H1 (cell line): ENCODE results near the gene COL4A2. TPM values are rescaled to one million over a fixed set of nuclear protein-coding genes. Genes with fewer than 3 reads are reported as not detected.

Experiments
- CTCF ChIA-PET: fragments of 300-600 bp; sonication (Branson Sonifier 250); formaldehyde crosslinking; loops from one replicate; lab custom pipeline; 2021; ENCODE audit not compliant: partially characterized antibody; lab: Charles Lee
- POLR2A ChIA-PET: fragments of 300-600 bp; sonication (Branson Sonifier 250); formaldehyde crosslinking; loops from one replicate; lab custom pipeline; 2021; ENCODE audit warnings: inconsistent platforms; ENCODE audit not compliant: partially characterized antibody; lab: Charles Lee
- DNase-seq, 2 experiments: peaks; one replicate each; pipeline versions ENCODE4 v3.0.0 to v3.0.0-alpha.2; 2010 to 2022; ENCODE audit warnings: low spot score in 2 of 2, low read depth in 1 of 2, mixed read lengths in 1 of 2
- FAIRE-seq: peaks from 2 replicates; lab custom pipeline; 2011; peaks lifted over from hg19 to GRCh38; lab: Jason Lieb, UNC
- H2AFZ ChIP-seq: 2 replicates; pipeline ENCODE4 v1.8.1; 2012; ENCODE audit warnings: low read length, inconsistent platforms
- H2AK5ac ChIP-seq: 2 replicates; pipeline ENCODE4 v1.6.1; 2013; ENCODE audit warnings: low read depth, low read length
- H2BK120ac ChIP-seq: replicated peaks from 2 replicates; pipeline ENCODE3; 2013; ENCODE audit warnings: low read depth, low read length, inconsistent platforms
- H2BK12ac ChIP-seq: 2 replicates; pipeline ENCODE4 v1.6.1; 2013; ENCODE audit warnings: low read depth, low read length
- H2BK15ac ChIP-seq: 2 replicates; pipeline ENCODE4 v1.6.1; 2013; ENCODE audit warnings: low read length
- H2BK20ac ChIP-seq: 2 replicates; pipeline ENCODE4 v1.6.1; 2013; ENCODE audit warnings: low read length
- H2BK5ac ChIP-seq: 2 replicates; pipeline ENCODE4 v1.6.1; 2013; ENCODE audit warnings: low read depth, low read length
- H3K14ac ChIP-seq: 2 replicates; pipeline ENCODE4 v1.6.1; 2013; ENCODE audit warnings: inconsistent platforms; ENCODE audit not compliant: insufficient read length
- H3K18ac ChIP-seq: 2 replicates; pipeline ENCODE4 v1.6.1; 2013; ENCODE audit warnings: low read length; ENCODE audit errors: extremely low read depth
- H3K23ac ChIP-seq: 2 replicates; pipeline ENCODE4 v1.6.1; 2013; ENCODE audit warnings: inconsistent platforms; ENCODE audit not compliant: insufficient read length
- H3K23me2 ChIP-seq: 2 replicates; pipeline ENCODE4 v1.6.1; 2013; ENCODE audit warnings: low read depth, low read length
- H3K27ac ChIP-seq: 2 replicates; pipeline ENCODE4 v1.6.1; 2011; ENCODE audit warnings: low read depth, low read length, inconsistent platforms
- H3K27me3 ChIP-seq, 4 experiments: replicated peaks in 1 of 4; 1 replicate in 1 of 4; 2 replicates in 3 of 4; pipeline versions ENCODE4 v1.6.1 to v1.8.1; 2011 to 2013; ENCODE audit warnings: low read length in 3 of 4, mild to moderate bottlenecking in 3 of 4, inconsistent platforms in 2 of 4, mixed read lengths in 2 of 4, moderate library complexity in 1 of 4; ENCODE audit not compliant: control insufficient read depth in 3 of 4, insufficient read depth in 3 of 4; ENCODE audit errors: extremely low read depth in 1 of 4
- H3K36me3 ChIP-seq, 4 experiments: 2 replicates each; pipeline versions ENCODE4 v1.6.1 to v1.8.1; 2011 to 2013; ENCODE audit warnings: mild to moderate bottlenecking in 4 of 4, low read length in 3 of 4, moderate library complexity in 2 of 4, control low read depth in 1 of 4, inconsistent platforms in 1 of 4; ENCODE audit not compliant: insufficient read depth in 4 of 4, control insufficient read depth in 2 of 4
- H3K4ac ChIP-seq: replicated peaks from 2 replicates; pipeline ENCODE3; 2013; ENCODE audit warnings: low read length, low read depth, mixed read lengths, inconsistent platforms; ENCODE audit not compliant: insufficient read length
- H3K4me1 ChIP-seq, 4 experiments: replicated peaks in 1 of 4; 1 replicate in 1 of 4; 2 replicates in 3 of 4; pipeline versions ENCODE4 v1.6.1 to v1.8.1; 2011 to 2013; ENCODE audit warnings: low read length in 3 of 4, inconsistent platforms in 2 of 4, mixed read lengths in 1 of 4; ENCODE audit not compliant: insufficient read depth in 4 of 4, control insufficient read depth in 3 of 4
- H3K4me2 ChIP-seq, 2 experiments: 2 replicates each; pipeline versions ENCODE4 v1.6.1 to v1.8.1; 2011 to 2013; ENCODE audit warnings: low read depth in 2 of 2, low read length in 2 of 2, control low read depth in 1 of 2, inconsistent platforms in 1 of 2, mild to moderate bottlenecking in 1 of 2; ENCODE audit not compliant: insufficient read depth in 1 of 2
- H3K4me3 ChIP-seq, 4 experiments: fragments of 200-600, 300-600 bp in 1 of 4; sonication (generic), shearing (Covaris generic), sonication (Bioruptor Twin) in 1 of 4; 2 replicates each; pipeline versions ENCODE4 v1.5.1 to v1.8.1; 2011 to 2016; ENCODE audit warnings: low read length in 4 of 4, low read depth in 3 of 4, control low read depth in 2 of 4, inconsistent platforms in 2 of 4, mild to moderate bottlenecking in 2 of 4, mixed read lengths in 1 of 4, moderate library complexity in 1 of 4; ENCODE audit not compliant: insufficient read depth in 2 of 4; ENCODE audit errors: extremely low read depth in 1 of 4
- H3K56ac ChIP-seq: replicated peaks from 2 replicates; pipeline ENCODE3; 2013; ENCODE audit warnings: low read depth, mild to moderate bottlenecking, mixed read lengths, low read length, inconsistent platforms; ENCODE audit not compliant: insufficient read length
- H3K79me1 ChIP-seq: 2 replicates; pipeline ENCODE4 v1.6.1; 2013; ENCODE audit warnings: low read depth, low read length, control low read depth
- H3K79me2 ChIP-seq, 2 experiments: 2 replicates each; pipeline versions ENCODE4 v1.6.1 to v1.8.1; 2012 to 2013; ENCODE audit warnings: low read length in 2 of 2, mild to moderate bottlenecking in 2 of 2, inconsistent platforms in 1 of 2; ENCODE audit not compliant: insufficient read depth in 2 of 2, control insufficient read depth in 1 of 2
- H3K9ac ChIP-seq, 4 experiments: replicated peaks in 1 of 4; 1 replicate in 1 of 4; 2 replicates in 3 of 4; pipeline versions ENCODE4 v1.6.1 to v1.8.1; 2011 to 2013; ENCODE audit warnings: low read depth in 3 of 4, low read length in 3 of 4, control low read depth in 2 of 4, mild to moderate bottlenecking in 2 of 4, moderate library complexity in 2 of 4, inconsistent platforms in 1 of 4; ENCODE audit errors: extremely low read depth in 1 of 4
- H3K9me3 ChIP-seq, 2 experiments: 2 replicates each; pipeline versions ENCODE4 v1.6.1 to v1.8.1; 2012 to 2013; ENCODE audit warnings: mild to moderate bottlenecking in 2 of 2, moderate library complexity in 2 of 2, control low read depth in 1 of 2, inconsistent platforms in 1 of 2, low read depth in 1 of 2, low read length in 1 of 2, mixed read lengths in 1 of 2; ENCODE audit not compliant: insufficient read depth in 2 of 2
- H4K20me1 ChIP-seq, 2 experiments: replicated peaks in 1 of 2; 2 replicates each; pipeline versions ENCODE3 to v1.8.1; 2011 to 2013; ENCODE audit warnings: inconsistent platforms in 2 of 2, low read length in 2 of 2, mild to moderate bottlenecking in 1 of 2; ENCODE audit not compliant: insufficient read depth in 2 of 2, control insufficient read depth in 1 of 2
- H4K5ac ChIP-seq: 2 replicates; pipeline ENCODE4 v1.6.1; 2013; ENCODE audit warnings: low read length, low read depth, mixed read lengths, inconsistent platforms; ENCODE audit not compliant: insufficient read length
- H4K8ac ChIP-seq: 2 replicates; pipeline ENCODE4 v1.8.0; 2013; ENCODE audit warnings: mild to moderate bottlenecking, moderate library complexity, low read length, inconsistent platforms; ENCODE audit not compliant: insufficient read depth; ENCODE audit errors: extremely low read depth
- H4K91ac ChIP-seq: replicated peaks from 2 replicates; pipeline ENCODE3; 2013; ENCODE audit warnings: low read length, mixed read lengths, inconsistent platforms; ENCODE audit not compliant: insufficient read length
- CTBP2 ChIP-seq: IDR thresholded peaks from 2 replicates; pipeline ENCODE4 v1.7.0; 2011; ENCODE audit warnings: borderline replicate concordance, mild to moderate bottlenecking, moderate library complexity, mixed read lengths, low read length; ENCODE audit not compliant: insufficient read depth, insufficient read length
- HDAC6 ChIP-seq: IDR thresholded peaks from one replicate; pipeline ENCODE4 v1.7.1; 2012; ENCODE audit warnings: low read depth, mild to moderate bottlenecking, inconsistent platforms, low read length, moderate library complexity
- JUN ChIP-seq: IDR thresholded peaks from 2 replicates; pipeline ENCODE4 v1.6.1; 2011; ENCODE audit warnings: low read depth, mild to moderate bottlenecking, improper control_type of control experiment, low read length
- KDM1A ChIP-seq: fragments of 200-600, 300-600 bp; sonication (generic); IDR thresholded peaks from 2 replicates; pipeline ENCODE4 v1.7.1; 2016; ENCODE audit warnings: mild to moderate bottlenecking, low read length, borderline replicate concordance
- KDM5A ChIP-seq: fragments of 200-600 bp; IDR thresholded peaks from 2 replicates; pipeline ENCODE4 v1.7.1; 2012; ENCODE audit warnings: mild to moderate bottlenecking, low read length, inconsistent platforms, mixed read lengths
- POLR2A ChIP-seq, 2 experiments: IDR thresholded peaks; 1 replicate in 1 of 2; 2 replicates in 1 of 2; pipeline ENCODE4 v1.6.1; 2011; ENCODE audit warnings: low read depth in 2 of 2, low read length in 2 of 2, mild to moderate bottlenecking in 2 of 2; ENCODE audit errors: control extremely low read depth in 1 of 2
- POLR2AphosphoS5 ChIP-seq: IDR thresholded peaks from 2 replicates; pipeline ENCODE4 v1.6.1; 2011; ENCODE audit warnings: low read depth, low read length
- RNF2 ChIP-seq: fragments of 200-900, 300-1000 bp; sonication (generic); IDR thresholded peaks from 2 replicates; pipeline ENCODE4 v1.7.1; 2016; ENCODE audit warnings: borderline replicate concordance, low read depth, mild to moderate bottlenecking, antibody characterized with exemption, low read length; ENCODE audit not compliant: poor library complexity, severe bottlenecking; ENCODE audit errors: missing control alignments
- RXRA ChIP-seq: IDR thresholded peaks from 2 replicates; pipeline ENCODE4 v1.6.1; 2011; ENCODE audit warnings: low read depth, mild to moderate bottlenecking, low read length, moderate library complexity; ENCODE audit not compliant: insufficient read depth
- SUZ12 ChIP-seq: fragments of 200-600 bp; sonication (generic); IDR thresholded peaks from 2 replicates; pipeline ENCODE4 v1.6.1; 2012; ENCODE audit warnings: mild to moderate bottlenecking, inconsistent platforms, low read length, moderate library complexity, mixed read lengths
- ZNF274 ChIP-seq: IDR thresholded peaks from 2 replicates; pipeline ENCODE4 v1.7.0; 2012; ENCODE audit warnings: low read length, borderline replicate concordance; ENCODE audit errors: extremely low read depth
- WGBS, 2 experiments: shearing (Covaris generic) in 1 of 2; methylation state at CpG; one replicate each; pipeline versions ENCODE4 v1.1.6 to v1.1.7; 2013 to 2015; ENCODE audit warnings: low lambda C conversion rate in 2 of 2, mixed read lengths in 2 of 2, inconsistent platforms in 1 of 2, low coverage in 1 of 2, missing lambda C conversion rate in 1 of 2; ENCODE audit not compliant: insufficient replicate concordance in 2 of 2, insufficient coverage in 1 of 2, insufficient read length in 1 of 2; ENCODE audit errors: extremely low coverage in 1 of 2, missing lambda C conversion rate in 1 of 2; 5-methylcytosine and 5-hydroxymethylcytosine counted together
- polyA plus RNA-seq, 7 experiments: library from polyadenylated mRNA; depleted of rRNA in 3 of 7; stranded (reverse) in 5 of 7; unstranded in 2 of 7; fragments of >200 nt in 5 of 7; fragments of 200-250 nt in 2 of 7; gene quantifications; 1 replicate in 5 of 7; 2 replicates in 1 of 7; 4 replicates in 1 of 7; pipeline versions ENCODE4 v1.2.1 to v1.2.3, GENCODE V29; 2011 to 2013; ENCODE audit warnings: missing spikeins in 2 of 7, mixed read lengths in 2 of 7
- total RNA-seq: library from RNA; stranded (reverse); fragmentation: NEBNext Ultra II Directional; extraction: Animal tissue kit (Norgen Biotek cat#: 25700); gene quantifications from 2 replicates; pipeline ENCODE4 v1.2.1, GENCODE V29; 2021
- TF ChIP-seq, protein P1 (sequence below): IDR thresholded peaks from 2 replicates; pipeline ENCODE4 v1.6.1; 2012; ENCODE audit warnings: inconsistent platforms
- TF ChIP-seq, protein P2 (sequence below): IDR thresholded peaks from 2 replicates; pipeline ENCODE4 v1.6.1; 2011; ENCODE audit warnings: low read depth, mild to moderate bottlenecking, low read length; ENCODE audit not compliant: insufficient read depth

Gene COL4A2
- total and polyA plus RNA-seq, 2 of the 8 experiments (the other 6 are each of a cell fraction or from before 2014, with no cell fraction given): 80.4 to 87.3 TPM

DNA sequence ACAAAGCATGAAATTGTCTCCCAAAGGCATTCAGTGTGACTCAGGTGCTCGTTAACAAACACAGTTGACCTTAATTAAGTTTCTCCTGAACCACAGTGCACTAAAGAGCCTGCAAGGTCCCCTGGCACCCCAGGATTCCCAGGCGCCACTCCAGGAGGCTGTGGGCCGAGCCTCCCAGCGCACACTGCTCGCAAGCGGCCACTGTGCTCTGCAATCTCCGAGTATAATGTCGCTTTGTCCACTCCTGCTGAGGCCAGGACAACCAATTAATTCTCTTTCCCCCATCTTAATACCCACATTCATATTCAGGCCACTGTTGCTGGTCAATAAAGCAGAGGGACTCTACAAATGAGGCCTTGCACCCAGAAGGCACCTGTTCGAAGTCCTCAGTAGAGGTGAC, 245.7 kb downstream of the COL4A2 start:
- Histone ChIP-seq H3K27me3 (no peaks in the 10 kb centered on the region), H3K14ac (no peak overlapping the region), H4K8ac (no peak overlapping the region), H3K79me1 (peaks cover 35% of the 10 kb centered on the region), H4K5ac (no peak overlapping the region), H2BK5ac (no peak overlapping the region), H3K27ac (no peak overlapping the region), H4K91ac (no peak overlapping the region), H2BK12ac (no peak overlapping the region), H2BK15ac (no peak overlapping the region), H3K23me2 (no peaks in the 10 kb centered on the region), H2BK20ac (no peak overlapping the region), H2AK5ac (no peak overlapping the region), H3K4me3 (no peak overlapping the region), H2AFZ (no peak overlapping the region), H3K36me3 (no peaks in the 10 kb centered on the region; a peak in 3 of 8 replicates), H4K20me1 (peaks cover 0 to 6% of the 10 kb centered on the region in 2 experiments), H3K4ac (no peak overlapping the region), H3K18ac (no peak overlapping the region), H3K23ac (no peak overlapping the region), H3K4me1 (peaks cover 0 to 5% (median 1%) of the 10 kb centered on the region in 4 experiments; a peak in 1 of 7 replicates), H3K56ac (no peak overlapping the region), H3K79me2 (peaks cover 11 to 66% of the 10 kb centered on the region in 2 experiments), H3K4me2 (no peak overlapping the region), H2BK120ac (no peak overlapping the region), H3K9ac (no peak overlapping the region), H3K9me3 (no peaks in the 10 kb centered on the region)
- 96% methylated on average over 9 of the region's 9 CpGs; no CpG with 5 or more reads in 1 of the 2 experiments for WGBS, 2 experiments
- FAIRE-seq (no peak), DNase-seq (no peak)
- TF ChIP-seq HDAC6: no peak
- TF ChIP-seq, protein P1, sequence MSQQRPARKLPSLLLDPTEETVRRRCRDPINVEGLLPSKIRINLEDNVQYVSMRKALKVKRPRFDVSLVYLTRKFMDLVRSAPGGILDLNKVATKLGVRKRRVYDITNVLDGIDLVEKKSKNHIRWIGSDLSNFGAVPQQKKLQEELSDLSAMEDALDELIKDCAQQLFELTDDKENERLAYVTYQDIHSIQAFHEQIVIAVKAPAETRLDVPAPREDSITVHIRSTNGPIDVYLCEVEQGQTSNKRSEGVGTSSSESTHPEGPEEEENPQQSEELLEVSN: no peak
- TF ChIP-seq, protein P2, sequence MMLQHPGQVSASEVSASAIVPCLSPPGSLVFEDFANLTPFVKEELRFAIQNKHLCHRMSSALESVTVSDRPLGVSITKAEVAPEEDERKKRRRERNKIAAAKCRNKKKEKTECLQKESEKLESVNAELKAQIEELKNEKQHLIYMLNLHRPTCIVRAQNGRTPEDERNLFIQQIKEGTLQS: no peak
- TF ChIP-seq JUN: no peak
- TF ChIP-seq CTBP2: no peak
- TF ChIP-seq RNF2: no peak
- no peak for TF ChIP-seq ZNF274
- no peak for TF ChIP-seq RXRA
- TF ChIP-seq POLR2A (IDR thresholded peaks at IDR 0.05; ENCODE audit: control extremely low read depth in 1 of 2, low read depth in 2 of 2, low read length in 2 of 2): no peak
- TF ChIP-seq KDM5A: no peak
- TF ChIP-seq KDM1A: no peak
- TF ChIP-seq SUZ12: no peak
- no peak for TF ChIP-seq POLR2AphosphoS5
- ChIA-PET CTCF (interaction anchor here (0.8 to 2.7 kb wide), 2 partner anchors 13 to 16 kb away, joined by 3 to 7 read pairs; no protein-coding TSS in a partner anchor), POLR2A (no interaction called here)
